WTC11 (cell line): ENCODE results near the gene BCL2L12. TPM values are rescaled to one million over a fixed set of nuclear protein-coding genes. Genes with fewer than 3 reads are reported as not detected.
A peak's percentile ranks its signal among the peaks of the same experiment; 100 is the strongest.
"Not testable (repeated sequence)": the region's sequence is repeated elsewhere in the genome, so short reads cannot be mapped to it uniquely, and the experiment has no call there.

ENCODE experiments used
- ATAC-seq: fragments of 200-7000 bp; cut with Tn5 transposase; 2 replicates; pipeline ENCODE4 v1.10.0; 2021; ENCODE audit warnings: mild to moderate bottlenecking, moderate library complexity
- CTCF ChIA-PET: fragments of 300-600 bp; sonication (Branson Sonifier 250); formaldehyde crosslinking; loops from one replicate; lab custom pipeline; 2021; ENCODE audit warnings: antibody characterized with exemption; lab: Charles Lee
- POLR2A ChIA-PET: fragments of 350-600 bp; sonication (Branson Sonifier 250); formaldehyde crosslinking; loops from one replicate; lab custom pipeline; 2021; ENCODE audit warnings: antibody characterized with exemption; lab: Charles Lee
- DNase-seq: peaks from one replicate; pipeline ENCODE4 v3.0.0; 2021; ENCODE audit warnings: low spot score
- H3K27ac Mint-ChIP-seq: 2 replicates; pipeline ENCODE4 v1.8.0; 2021; ENCODE audit warnings: mixed read lengths
- H3K27me3 Mint-ChIP-seq: 2 replicates; pipeline ENCODE4 v1.8.0; 2021; ENCODE audit warnings: low read depth, mild to moderate bottlenecking, moderate library complexity, mixed read lengths
- H3K36me3 Mint-ChIP-seq: 2 replicates; pipeline ENCODE4 v1.8.0; 2021; ENCODE audit warnings: mixed read lengths
- H3K4me1 Mint-ChIP-seq: 2 replicates; pipeline ENCODE4 v1.8.0; 2022; ENCODE audit warnings: mixed read lengths
- H3K4me3 Mint-ChIP-seq: 2 replicates; pipeline ENCODE4 v1.8.0; 2021; ENCODE audit warnings: mild to moderate bottlenecking, moderate library complexity, mixed read lengths
- H3K9me3 Mint-ChIP-seq: 2 replicates; pipeline ENCODE4 v1.8.0; 2021; ENCODE audit warnings: mixed read lengths
- ATF6 ChIP-seq: sonication (generic); formaldehyde crosslinking; IDR thresholded peaks from 2 replicates; pipeline ENCODE4 v1.8.1; 2023; ENCODE audit warnings: mild to moderate bottlenecking, missing genetic modification reagents
- NFATC4 ChIP-seq: fragments of 250-450 bp; sonication (Bioruptor Pico); IDR thresholded peaks from 2 replicates; pipeline ENCODE4 v1.9.0; 2021; ENCODE audit warnings: mild to moderate bottlenecking
- microRNA-seq: library from miRNA; unstranded; fragments of <30 nt; microRNA quantifications from one replicate; pipeline ENCODE4 v1.2.0, GENCODE V29; 2022; ENCODE audit warnings: borderline number of aligned reads
- total RNA-seq: library from RNA; stranded (reverse); gene quantifications from 3 replicates; pipeline ENCODE4 v1.2.3, GENCODE V29; 2021

Gene BCL2L12
- total RNA-seq, 1 experiment from 2014 or later, result 146 TPM

- TF ChIP-seq NFATC4 (CRISPR knock-in tag) (no peak), ATF6 (CRISPR knock-in tag) (no peak)
These were observed 53.3 kb downstream of the BCL2L12 start (continued) for GRCh38 chr19:49718991-49719390.

GRCh38 chr19:49719420-49719819 lies 53.7 kb downstream of the BCL2L12 start:
- 0 out of 2 replicates have a peak overlapping the region, but pooled peaks have one; percentile 42 for H3K27ac Mint-ChIP-seq
- H3K4me3 Mint-ChIP-seq, result not testable (repeated sequence)
- POLR2A ChIA-PET, result interaction anchor here (0.6 kb wide), 3 partner anchors 12 to 291 kb away, joined by 3 to 5 read pairs (median 4); no protein-coding TSS in a partner anchor

More at GRCh38 chr19:49719420-49719819, 53.7 kb downstream of the BCL2L12 start:
- CTCF ChIA-PET, result interaction anchor here (0.6 kb wide), 1 partner anchor 128 kb away, joined by 3 read pairs; no protein-coding TSS in a partner anchor
- not testable (repeated sequence) for ATAC-seq, H3K27me3 Mint-ChIP-seq, H3K36me3 Mint-ChIP-seq, DNase-seq, H3K4me1 Mint-ChIP-seq
- H3K9me3 Mint-ChIP-seq, result peaks cover 12% of the 10 kb centered on the region

Small RNA genes lying within 50 kb of the gene (microRNA-seq; reads per million reads assigned to microRNA genes)
- 1.4 reads per million for gene MIR5088

Other genes starting within 250 kb of the BCL2L12 start
- 1.0 to 1.7 TPM (median 1.5 TPM) in 3 replicates for gene PTH2, start 242.5 kb upstream of the BCL2L12 start, total RNA-seq
- 0.85 to 1.4 TPM (median 0.87 TPM) in 3 replicates for gene GFY, start 240.5 kb upstream of the BCL2L12 start, total RNA-seq
- 1.6 to 2.8 TPM (median 2.1 TPM) in 3 replicates for gene SLC17A7, start 224.4 kb upstream of the BCL2L12 start, total RNA-seq
- gene PIH1D1, start 214.1 kb upstream of the BCL2L12 start, total RNA-seq, result 153 to 170 TPM (median 156 TPM) in 3 replicates
- gene ALDH16A1, start 212.7 kb upstream of the BCL2L12 start, total RNA-seq, result 44.3 to 53.6 TPM (median 52.6 TPM) in 3 replicates
- gene FLT3LG, start 191.7 kb upstream of the BCL2L12 start, total RNA-seq, result 2.9 to 5.3 TPM (median 3.6 TPM) in 3 replicates
- gene RPL13A, start 178.3 kb upstream of the BCL2L12 start, total RNA-seq, result 3,861 to 4,362 TPM (median 4,362 TPM) in 3 replicates
- gene RPS11, start 169.5 kb upstream of the BCL2L12 start, total RNA-seq, result 2,299 to 2,683 TPM (median 2,679 TPM) in 3 replicates
- 53.8 to 69.9 TPM (median 61.2 TPM) in 3 replicates for gene FCGRT, start 153.3 kb upstream of the BCL2L12 start, total RNA-seq
- 14.3 to 20.6 TPM (median 20.3 TPM) in 3 replicates for gene RCN3, start 137.9 kb upstream of the BCL2L12 start, total RNA-seq
- 82.3 to 97.9 TPM (median 87.6 TPM) in 3 replicates for gene NOSIP, start 85.4 kb upstream of the BCL2L12 start, total RNA-seq
- 5.9 to 7.0 TPM (median 6.9 TPM) in 3 replicates for gene PRRG2, start 84.6 kb upstream of the BCL2L12 start, total RNA-seq
- gene PRR12, start 74.8 kb upstream of the BCL2L12 start, total RNA-seq, result 78.6 to 86.1 TPM (median 83.3 TPM) in 3 replicates
- 11.4 to 17.9 TPM (median 15.7 TPM) in 3 replicates for gene RRAS, start 25.8 kb upstream of the BCL2L12 start, total RNA-seq
- gene SCAF1, start 23.7 kb upstream of the BCL2L12 start, total RNA-seq, result 103 to 109 TPM (median 105 TPM) in 3 replicates
- 149 to 165 TPM (median 154 TPM) in 3 replicates for gene IRF3, start 76 bp upstream of the BCL2L12 start, total RNA-seq
- gene PRMT1, start 11.3 kb downstream of the BCL2L12 start, total RNA-seq, result 500 to 527 TPM (median 518 TPM) in 3 replicates
- 5.9 to 6.7 TPM (median 6.2 TPM) in 3 replicates for gene ADM5, start 23.7 kb downstream of the BCL2L12 start, total RNA-seq
- 74.6 to 89.5 TPM (median 85.4 TPM) in 3 replicates for gene CPT1C, start 25.2 kb downstream of the BCL2L12 start, total RNA-seq
- gene TSKS, start 97.4 kb downstream of the BCL2L12 start, total RNA-seq, result 0.30 to 0.55 TPM (median 0.48 TPM) in 3 replicates
- 119 to 127 TPM (median 120 TPM) in 3 replicates for gene AP2A1, start 101.1 kb downstream of the BCL2L12 start, total RNA-seq
- 35.1 to 36.3 TPM (median 35.7 TPM) in 3 replicates for gene FUZ, start 147.4 kb downstream of the BCL2L12 start, total RNA-seq
- 80.2 to 81.2 TPM (median 81.2 TPM) in 3 replicates for gene MED25, start 152.4 kb downstream of the BCL2L12 start, total RNA-seq
- gene PTOV1, start 185.2 kb downstream of the BCL2L12 start, total RNA-seq, result 296 to 316 TPM (median 306 TPM) in 3 replicates
- 133 to 146 TPM (median 142 TPM) in 3 replicates for gene PNKP, start 201.6 kb downstream of the BCL2L12 start, total RNA-seq
- gene AKT1S1, start 211.4 kb downstream of the BCL2L12 start, total RNA-seq, result 41.9 to 47.8 TPM (median 46.5 TPM) in 3 replicates
- 44.4 to 52.8 TPM (median 46.7 TPM) in 3 replicates for gene TBC1D17, start 211.8 kb downstream of the BCL2L12 start, total RNA-seq
- 0.83 to 1.4 TPM (median 0.99 TPM) in 3 replicates for gene IL4I1, start 231.0 kb downstream of the BCL2L12 start, total RNA-seq